HepG2 (cell line): ENCODE measurements around the gene ROM1. TPM values are rescaled to one million over a fixed set of nuclear protein-coding genes. Genes with fewer than 3 reads are reported as not detected.

Experiments used
- ATF2 ChIP-seq: sonication (generic); formaldehyde crosslinking; IDR thresholded peaks from 2 replicates; pipeline ENCODE4 v1.4.0; 2020; ENCODE audit warnings: missing genetic modification reagents
- CCDC6 ChIP-seq: sonication (generic); formaldehyde crosslinking; IDR thresholded peaks from 2 replicates; pipeline ENCODE4 v1.8.1; 2022; ENCODE audit warnings: mild to moderate bottlenecking, missing genetic modification reagents, moderate library complexity
- CREB3 ChIP-seq: sonication (generic); formaldehyde crosslinking; IDR thresholded peaks from 2 replicates; pipeline ENCODE4 v1.5.0; 2020; ENCODE audit warnings: missing genetic modification reagents
- DNMT3B ChIP-seq: conservative IDR thresholded peaks from 2 replicates; pipeline ENCODE4 v1.6.1; 2016; ENCODE audit warnings: missing biosample characterization, control low read depth
- FOXK1 ChIP-seq: sonication (generic); formaldehyde crosslinking; IDR thresholded peaks from 2 replicates; pipeline ENCODE4 v1.4.0; 2020; ENCODE audit warnings: low read depth, missing genetic modification reagents, borderline replicate concordance
- HMGA1 ChIP-seq: sonication (generic); formaldehyde crosslinking; conservative IDR thresholded peaks from 2 replicates; pipeline ENCODE4 v1.4.0; 2020; ENCODE audit warnings: missing genetic modification reagents
- HMGXB4 ChIP-seq, 2 experiments: sonication (generic) in 1 of 2; formaldehyde crosslinking in 1 of 2; IDR thresholded peaks; 2 replicates each; pipeline versions ENCODE4 v1.4.0 to v1.6.1; 2018 to 2020; ENCODE audit warnings: missing genetic modification reagents in 2 of 2, borderline replicate concordance in 1 of 2, low read depth in 1 of 2, mild to moderate bottlenecking in 1 of 2, missing biosample characterization in 1 of 2
- JUN ChIP-seq: sonication (generic); formaldehyde crosslinking; IDR thresholded peaks from 2 replicates; pipeline ENCODE4 v1.4.0; 2020; ENCODE audit warnings: mild to moderate bottlenecking, missing genetic modification reagents
- MATR3 ChIP-seq: sonication (generic); formaldehyde crosslinking; IDR thresholded peaks from 2 replicates; pipeline ENCODE4 v1.4.0; 2020; ENCODE audit warnings: missing genetic modification reagents
- MTA1 ChIP-seq: sonication (generic); formaldehyde crosslinking; IDR thresholded peaks from 2 replicates; pipeline ENCODE4 v1.4.0; 2020; ENCODE audit warnings: missing genetic modification reagents, mild to moderate bottlenecking, borderline replicate concordance
- PBX2 ChIP-seq: IDR thresholded peaks from 2 replicates; pipeline ENCODE4 v1.6.1; 2016; ENCODE audit warnings: control low read depth
- PCBP2 ChIP-seq: fragments of 200-400 bp; formaldehyde crosslinking; optimal IDR thresholded peaks from 2 replicates; pipeline ENCODE3; 2018; ENCODE audit warnings: low read length, low read depth; ENCODE audit not compliant: poor library complexity, severe bottlenecking
- SIX4 ChIP-seq: sonication (generic); formaldehyde crosslinking; IDR thresholded peaks from 2 replicates; pipeline ENCODE4 v1.4.0; 2020; ENCODE audit warnings: missing genetic modification reagents
- ZBTB1 ChIP-seq: sonication (generic); formaldehyde crosslinking; IDR thresholded peaks from 2 replicates; pipeline ENCODE4 v1.4.0; 2020; ENCODE audit warnings: missing genetic modification reagents, borderline replicate concordance
- ZBTB14 ChIP-seq: sonication (generic); formaldehyde crosslinking; IDR thresholded peaks from 2 replicates; pipeline ENCODE4 v1.4.0; 2020; ENCODE audit warnings: missing genetic modification reagents
- ZBTB8A ChIP-seq: sonication (generic); formaldehyde crosslinking; IDR thresholded peaks from 2 replicates; pipeline ENCODE4 v1.4.0; 2020; ENCODE audit warnings: mild to moderate bottlenecking, low read depth, missing genetic modification reagents, borderline replicate concordance
- ZNF460 ChIP-seq: sonication (generic); formaldehyde crosslinking; IDR thresholded peaks from 2 replicates; pipeline ENCODE4 v1.5.1; 2020; ENCODE audit warnings: missing genetic modification reagents, mild to moderate bottlenecking, borderline replicate concordance
- ZNF629 ChIP-seq: sonication (generic); formaldehyde crosslinking; conservative IDR thresholded peaks from 2 replicates; pipeline ENCODE4 v1.5.0; 2020; ENCODE audit warnings: missing genetic modification reagents
- ZNF850 ChIP-seq: sonication (generic); formaldehyde crosslinking; conservative IDR thresholded peaks from 2 replicates; pipeline ENCODE4 v1.9.0; 2021; ENCODE audit warnings: mild to moderate bottlenecking, missing genetic modification reagents
- polyA plus RNA-seq, 8 experiments: library from polyadenylated mRNA; depleted of rRNA in 3 of 8; stranded (reverse) in 7 of 8; unstranded in 1 of 8; fragments of >200 nt; fragmentation: Illumina TruSeq in 4 of 8; extraction: Trizol in 4 of 8; gene quantifications; 2 replicates each; pipeline versions ENCODE4 v1.2.1 to v1.2.3, GENCODE V29; 2011 to 2016; ENCODE audit warnings: low read depth in 4 of 8, missing spikeins in 1 of 8, mixed read lengths in 1 of 8; ENCODE audit not compliant: insufficient read depth in 1 of 8
- total RNA-seq, 5 experiments: library from RNA; depleted of rRNA; stranded (reverse); fragments of >200 nt; fragmentation: Illumina TruSeq; extraction: Trizol; gene quantifications; 2 replicates each; pipeline ENCODE4 v1.2.3, GENCODE V29; 2016; ENCODE audit warnings: low read depth in 1 of 5
- TF ChIP-seq, protein P1 (sequence below): sonication (generic); formaldehyde crosslinking; IDR thresholded peaks from 2 replicates; pipeline ENCODE4 v1.8.0; 2022; ENCODE audit warnings: mild to moderate bottlenecking, missing genetic modification reagents, borderline replicate concordance

The ROM1 gene
- total and polyA plus RNA-seq, 2 of the 13 experiments (the other 11 are each of a cell fraction or from before 2014, with no cell fraction given) = 1.2 to 2.4 TPM

GRCh38 chr11:62599069-62599696 is 13.9 kb upstream of the ROM1 start (continued):
- no peak for TF ChIP-seq ZBTB8A (CRISPR knock-in tag)
- peak; percentile 69; the same call in 1 of the 2 replicates for TF ChIP-seq DNMT3B (CRISPR knock-in tag)
- TF ChIP-seq ATF2 (CRISPR knock-in tag) = no peak; the same call in 1 of the 2 replicates
- TF ChIP-seq ZNF850 (CRISPR knock-in tag) = no peak
- peak; percentile 65; the same call in 1 of the 2 replicates for TF ChIP-seq FOXK1 (CRISPR knock-in tag)
- TF ChIP-seq HMGXB4 (CRISPR knock-in tag; IDR thresholded peaks at IDR 0.05; ENCODE audit: borderline replicate concordance in 1 of 2, low read depth in 1 of 2) = peak in 1 of 2 experiments; percentile 58; a peak in 1 of 4 replicates
- TF ChIP-seq ZBTB14 (CRISPR knock-in tag) = no peak
- TF ChIP-seq MTA1 (CRISPR knock-in tag) = peak; percentile 46; the same call in 1 of the 2 replicates
- no peak for TF ChIP-seq PCBP2
- TF ChIP-seq PBX2 = no peak
- no peak for TF ChIP-seq ZNF460 (CRISPR knock-in tag)
- TF ChIP-seq ZBTB1 (CRISPR knock-in tag) = no peak
- TF ChIP-seq ZNF629 (CRISPR knock-in tag) = no peak
- TF ChIP-seq, protein P1, sequence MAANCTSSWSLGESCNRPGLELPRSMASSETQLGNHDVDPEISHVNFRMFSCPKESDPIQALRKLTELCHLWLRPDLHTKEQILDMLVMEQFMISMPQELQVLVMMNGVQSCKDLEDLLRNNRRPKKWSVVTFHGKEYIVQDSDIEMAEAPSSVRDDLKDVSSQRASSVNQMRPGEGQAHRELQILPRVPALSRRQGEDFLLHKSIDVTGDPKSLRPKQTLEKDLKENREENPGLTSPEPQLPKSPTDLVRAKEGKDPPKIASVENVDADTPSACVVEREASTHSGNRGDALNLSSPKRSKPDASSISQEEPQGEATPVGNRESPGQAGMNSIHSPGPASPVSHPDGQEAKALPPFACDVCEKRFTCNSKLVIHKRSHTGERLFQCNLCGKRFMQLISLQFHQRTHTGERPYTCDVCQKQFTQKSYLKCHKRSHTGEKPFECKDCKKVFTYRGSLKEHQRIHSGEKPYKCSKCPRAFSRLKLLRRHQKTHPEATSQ (CRISPR knock-in tag) = no peak
- TF ChIP-seq HMGA1 (CRISPR knock-in tag) = no peak
- TF ChIP-seq SIX4 (CRISPR knock-in tag) = no peak
- TF ChIP-seq JUN (CRISPR knock-in tag) = no peak
- TF ChIP-seq CCDC6 (CRISPR knock-in tag) = 0 out of 2 replicates have a peak, but pooled peaks have one; percentile 67
- TF ChIP-seq MATR3 (CRISPR knock-in tag) = no peak
- no peak for TF ChIP-seq CREB3
